Transverse colon (tissue), 4 donors: Measurements from ENCODE around the gene ABCA6. TPM values are rescaled to one million over a fixed set of nuclear protein-coding genes. Genes with fewer than 3 reads are reported as not detected.
"Not testable (repeated sequence)": the region's sequence is repeated elsewhere in the genome, so short reads cannot be mapped to it uniquely, and the experiment has no call there.

ENCODE experiments used
- DNase-seq: peaks from one replicate; pipeline ENCODE4 v3.0.0-alpha.2; 2019
- H3K27ac ChIP-seq, 4 donors: fragments of 200-600 bp; sonication (generic); 2 replicates each; pipeline ENCODE4 v1.5.1; 2016 to 2018; ENCODE audit warnings: inconsistent platforms in 4 of 4
- H3K27me3 ChIP-seq: fragments of 200-600 bp; sonication (generic); 2 replicates; pipeline ENCODE4 v1.5.1; 2017; ENCODE audit warnings: inconsistent platforms
- H3K36me3 ChIP-seq, 4 donors: fragments of 200-600 bp; sonication (generic); 2 replicates each; pipeline ENCODE4 v1.5.1; 2017 to 2019; ENCODE audit warnings: inconsistent platforms in 4 of 4
- H3K4me1 ChIP-seq, 4 donors: fragments of 200-600 bp; sonication (generic); 2 replicates each; pipeline ENCODE4 v1.5.1; 2017 to 2020; ENCODE audit warnings: inconsistent platforms in 4 of 4
- H3K4me3 ChIP-seq, 4 donors: fragments of 200-600 bp; sonication (generic); 1 replicate in 1 of 4; 2 replicates in 3 of 4; pipeline versions ENCODE4 v1.5.1 to v1.6.1; 2017 to 2019; ENCODE audit warnings: inconsistent platforms in 4 of 4
- H3K9me3 ChIP-seq, 2 donors: fragments of 200-600 bp; sonication (generic); 2 replicates each; pipeline ENCODE4 v1.5.1; 2017 to 2019; ENCODE audit warnings: inconsistent platforms in 2 of 2
- EP300 ChIP-seq: sonication (generic); formaldehyde crosslinking; IDR thresholded peaks from one replicate; pipeline ENCODE4 v1.6.1; 2017; ENCODE audit warnings: antibody characterized with exemption, low read depth
- POLR2A ChIP-seq: fragments of 450-650 bp; IDR thresholded peaks from one replicate; pipeline ENCODE4 v1.6.1; 2016; ENCODE audit warnings: antibody characterized with exemption, mild to moderate bottlenecking, moderate library complexity
- POLR2AphosphoS5 ChIP-seq, 3 donors: sonication (generic); formaldehyde crosslinking; IDR thresholded peaks; one replicate each; pipeline ENCODE4 v1.6.1; 2016; ENCODE audit warnings: antibody characterized with exemption in 3 of 3
- WGBS, 2 donors: methylation state at CpG; one replicate each; pipeline ENCODE4 v1.1.5; 2018; ENCODE audit warnings: low coverage in 1 of 2; 5-methylcytosine and 5-hydroxymethylcytosine counted together
- in situ Hi-C, 4 donors: fragments of 200-750 bp; cut with MboI; loops; one replicate each; pipeline versions ENCODE4 v1.15.0 to v1.15.1; 2017; ENCODE audit warnings: low sequenced_read_pairs in 3 of 4, low pct_ligation_motif_present in 1 of 4, low pct_unique_long_range_greater_than_20kb in 1 of 4
- intact Hi-C: fragments of 100-400 bp; cut with DNase I; formaldehyde crosslinking; loops from one replicate; pipeline ENCODE4 v1.15.1; 2023; ENCODE audit warnings: low total_unique reads
- total RNA-seq, 4 donors: library from RNA; depleted of rRNA; stranded (reverse); fragments of >200 nt; gene quantifications; one replicate each; pipeline ENCODE4 v1.1.0, GENCODE V29; 2016
- TF ChIP-seq, protein P1 (sequence below), 5 experiments: fragments of 200-600 bp in 3 of 5; fragments of 450-650 bp in 2 of 5; sonication (generic) in 3 of 5; IDR thresholded peaks; 1 replicate in 2 of 5; 2 replicates in 3 of 5; pipeline ENCODE4 v1.5.1; 2016 to 2017; ENCODE audit warnings: antibody characterized with exemption in 5 of 5, inconsistent platforms in 3 of 5, mild to moderate bottlenecking in 2 of 5, moderate library complexity in 1 of 5

ABCA6 gene
- total RNA-seq, 4 donors from 2014 or later, result 13.5 to 51.6 (median 27.0) TPM

GRCh38 chr17:69084911-69085310, 56.8 kb downstream of the ABCA6 start:
- H3K27me3 ChIP-seq, result no peaks in the 10 kb centered on the region
- no peaks in the 10 kb centered on the region for H3K9me3 ChIP-seq
- 71 to 75% methylated on average over 3 to 13 of the region's 13 CpGs for WGBS, 2 donors
- intact Hi-C loops, result no loop called here
- peaks cover 0 to 9% (median 4%) of the 10 kb centered on the region in 4 donors for H3K36me3 ChIP-seq
- H3K4me1 ChIP-seq, result no peaks in the 10 kb centered on the region
- H3K27ac ChIP-seq, result no peak overlapping the region
- in situ Hi-C loops, result loop anchor here in 1 of 4 donors (25.0 kb wide), 1 partner anchor 102 kb away; no protein-coding TSS in a partner anchor
- TF ChIP-seq, protein P1, sequence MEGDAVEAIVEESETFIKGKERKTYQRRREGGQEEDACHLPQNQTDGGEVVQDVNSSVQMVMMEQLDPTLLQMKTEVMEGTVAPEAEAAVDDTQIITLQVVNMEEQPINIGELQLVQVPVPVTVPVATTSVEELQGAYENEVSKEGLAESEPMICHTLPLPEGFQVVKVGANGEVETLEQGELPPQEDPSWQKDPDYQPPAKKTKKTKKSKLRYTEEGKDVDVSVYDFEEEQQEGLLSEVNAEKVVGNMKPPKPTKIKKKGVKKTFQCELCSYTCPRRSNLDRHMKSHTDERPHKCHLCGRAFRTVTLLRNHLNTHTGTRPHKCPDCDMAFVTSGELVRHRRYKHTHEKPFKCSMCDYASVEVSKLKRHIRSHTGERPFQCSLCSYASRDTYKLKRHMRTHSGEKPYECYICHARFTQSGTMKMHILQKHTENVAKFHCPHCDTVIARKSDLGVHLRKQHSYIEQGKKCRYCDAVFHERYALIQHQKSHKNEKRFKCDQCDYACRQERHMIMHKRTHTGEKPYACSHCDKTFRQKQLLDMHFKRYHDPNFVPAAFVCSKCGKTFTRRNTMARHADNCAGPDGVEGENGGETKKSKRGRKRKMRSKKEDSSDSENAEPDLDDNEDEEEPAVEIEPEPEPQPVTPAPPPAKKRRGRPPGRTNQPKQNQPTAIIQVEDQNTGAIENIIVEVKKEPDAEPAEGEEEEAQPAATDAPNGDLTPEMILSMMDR (IDR thresholded peaks at IDR 0.05), result peak in 4 of 5 experiments; percentile 16 to 33 (median 18)
- no peak for TF ChIP-seq EP300
- DNase-seq, result no peak
- H3K4me3 ChIP-seq, result no peak overlapping the region

DNA sequence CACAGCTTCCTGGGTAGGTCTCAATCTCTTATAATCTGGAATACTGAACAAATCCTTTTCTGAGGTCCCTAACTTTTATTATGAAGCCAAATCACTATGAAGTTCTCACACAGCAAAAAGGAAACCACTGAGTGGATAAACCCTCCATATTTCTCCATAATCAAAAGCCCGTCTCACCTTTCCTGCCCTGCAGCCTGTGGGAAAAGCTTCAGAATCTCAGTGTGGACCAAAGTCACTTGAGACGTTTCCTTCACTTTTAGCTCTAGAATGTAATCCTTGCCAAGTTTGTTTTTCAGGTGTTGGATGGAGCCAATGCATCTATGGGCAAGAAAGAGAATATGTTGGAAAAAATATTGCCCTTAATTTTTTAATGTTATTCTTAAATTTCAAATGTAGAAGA, 59.0 kb downstream of the ABCA6 start:
- DNase-seq, result no peak
- Histone ChIP-seq H3K27ac (no peak overlapping the region), H3K36me3 (peaks cover 0 to 9% (median 4%) of the 10 kb centered on the region in 4 donors), H3K4me1 (no peaks in the 10 kb centered on the region), H3K27me3 (no peaks in the 10 kb centered on the region), H3K4me3 (no peak overlapping the region), H3K9me3 (no peaks in the 10 kb centered on the region)
- intact Hi-C loops, result no loop called here
- WGBS, 2 donors, result 94% methylated on average over 2 of the region's 2 CpGs; no CpG with 5 or more reads in 1 of the 2 donors
- in situ Hi-C loops, result loop anchor here in 1 of 4 donors (25.0 kb wide), 1 partner anchor 105 kb away; no protein-coding TSS in a partner anchor
- TF ChIP-seq EP300 (no peak), POLR2AphosphoS5 (IDR thresholded peaks at IDR 0.05) (no peak), POLR2A (no peak)
- TF ChIP-seq, protein P1 (IDR thresholded peaks at IDR 0.05), result no peak

GRCh38 chr17:69078864-69079263, 62.8 kb downstream of the ABCA6 start:
- TF ChIP-seq POLR2A (no peak), POLR2AphosphoS5 (IDR thresholded peaks at IDR 0.05) (no peak), EP300 (no peak)
- TF ChIP-seq, protein P1 (IDR thresholded peaks at IDR 0.05), result no peak
- no peaks in the 10 kb centered on the region for H3K27me3 ChIP-seq
- DNase-seq, result no peak
- no peaks in the 10 kb centered on the region for H3K9me3 ChIP-seq
- H3K27ac ChIP-seq, result no peak overlapping the region
- no peak overlapping the region for H3K4me3 ChIP-seq
- H3K36me3 ChIP-seq, result peaks cover 0 to 9% (median 4%) of the 10 kb centered on the region in 4 donors
- no peaks in the 10 kb centered on the region for H3K4me1 ChIP-seq
- intact Hi-C loops, result no loop called here
- in situ Hi-C loops, result loop anchor here in 1 of 4 donors (25.0 kb wide), 1 partner anchor 108 kb away; no protein-coding TSS in a partner anchor

GRCh38 chr17:69075823-69076222, 65.9 kb downstream of the ABCA6 start:
- H3K27me3 ChIP-seq, result no peaks in the 10 kb centered on the region
- peaks cover 0 to 5% (median 2%) of the 10 kb centered on the region in 4 donors for H3K4me1 ChIP-seq
- TF ChIP-seq EP300 (no peak), POLR2A (no peak), POLR2AphosphoS5 (IDR thresholded peaks at IDR 0.05) (no peak)
- TF ChIP-seq, protein P1 (IDR thresholded peaks at IDR 0.05), result no peak
- no peak overlapping the region for H3K4me3 ChIP-seq
- in situ Hi-C loops (loop anchor here in 1 of 4 donors (25.0 kb wide), 1 partner anchor 111 kb away; no protein-coding TSS in a partner anchor), intact Hi-C loops (no loop called here)
- DNase-seq, result no peak
- no peaks in the 10 kb centered on the region for H3K9me3 ChIP-seq
- H3K27ac ChIP-seq, result no peak overlapping the region
- no peaks in the 10 kb centered on the region for H3K36me3 ChIP-seq

GRCh38 chr17:69073392-69073791, 68.3 kb downstream of the ABCA6 start:
- in situ Hi-C loops, intact Hi-C loops, H3K36me3 ChIP-seq, H3K4me3 ChIP-seq, H3K4me1 ChIP-seq, H3K27ac ChIP-seq, DNase-seq, H3K27me3 ChIP-seq, H3K9me3 ChIP-seq: not testable (repeated sequence)

DNA sequence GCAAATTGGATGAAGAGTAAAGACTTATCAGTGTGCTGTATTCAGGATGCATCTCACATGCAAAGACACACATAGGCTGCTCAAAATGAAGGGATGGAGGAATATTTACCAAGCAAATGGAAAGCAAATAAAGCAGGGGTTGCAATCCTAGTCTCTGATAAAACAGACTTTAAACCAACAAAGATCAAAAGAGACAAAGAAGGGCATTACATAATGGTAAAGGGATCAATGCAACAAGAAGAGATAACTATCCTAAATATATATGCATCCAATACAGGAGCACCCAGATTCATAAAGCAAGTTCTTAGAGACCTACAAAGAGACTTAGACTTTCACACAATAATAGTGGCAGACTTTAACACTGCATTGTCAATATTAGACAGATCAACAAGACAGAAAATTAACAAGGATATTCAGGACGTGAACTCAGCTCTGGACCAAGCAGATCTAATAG, 68.9 kb downstream of the ABCA6 start:
- H3K36me3 ChIP-seq, H3K4me1 ChIP-seq, intact Hi-C loops, H3K27ac ChIP-seq, H3K4me3 ChIP-seq, in situ Hi-C loops, H3K27me3 ChIP-seq, H3K9me3 ChIP-seq, DNase-seq: not testable (repeated sequence)
- WGBS, 2 donors, result 79 to 86% methylated on average over 1 of the region's 1 CpG

DNA sequence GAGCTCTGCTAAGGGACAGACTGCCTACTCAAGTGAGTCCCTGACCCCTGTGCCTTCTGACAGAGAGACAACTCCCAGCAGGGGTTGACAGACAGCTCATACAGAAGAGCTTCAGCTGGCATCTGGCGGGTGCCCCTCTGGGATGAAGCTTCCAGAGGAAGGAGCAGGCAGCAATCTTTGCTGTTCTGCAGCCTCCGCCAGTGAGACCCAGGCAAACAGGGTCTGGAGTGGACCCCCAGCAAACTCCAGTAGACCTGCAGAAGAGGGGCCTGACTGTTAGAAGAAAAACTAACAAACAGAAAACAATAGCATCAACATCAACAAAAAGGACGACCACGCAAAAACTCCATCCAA, 70.5 kb downstream of the ABCA6 start:
- H3K9me3 ChIP-seq, DNase-seq, H3K4me3 ChIP-seq, in situ Hi-C loops, intact Hi-C loops, H3K4me1 ChIP-seq, H3K36me3 ChIP-seq, H3K27ac ChIP-seq, H3K27me3 ChIP-seq: not testable (repeated sequence)
- WGBS, 2 donors, result 86 to 100% methylated on average over 1 to 4 of the region's 4 CpGs
